ENCODE data around the gene CEP112.

Gene CEP112

DNA sequence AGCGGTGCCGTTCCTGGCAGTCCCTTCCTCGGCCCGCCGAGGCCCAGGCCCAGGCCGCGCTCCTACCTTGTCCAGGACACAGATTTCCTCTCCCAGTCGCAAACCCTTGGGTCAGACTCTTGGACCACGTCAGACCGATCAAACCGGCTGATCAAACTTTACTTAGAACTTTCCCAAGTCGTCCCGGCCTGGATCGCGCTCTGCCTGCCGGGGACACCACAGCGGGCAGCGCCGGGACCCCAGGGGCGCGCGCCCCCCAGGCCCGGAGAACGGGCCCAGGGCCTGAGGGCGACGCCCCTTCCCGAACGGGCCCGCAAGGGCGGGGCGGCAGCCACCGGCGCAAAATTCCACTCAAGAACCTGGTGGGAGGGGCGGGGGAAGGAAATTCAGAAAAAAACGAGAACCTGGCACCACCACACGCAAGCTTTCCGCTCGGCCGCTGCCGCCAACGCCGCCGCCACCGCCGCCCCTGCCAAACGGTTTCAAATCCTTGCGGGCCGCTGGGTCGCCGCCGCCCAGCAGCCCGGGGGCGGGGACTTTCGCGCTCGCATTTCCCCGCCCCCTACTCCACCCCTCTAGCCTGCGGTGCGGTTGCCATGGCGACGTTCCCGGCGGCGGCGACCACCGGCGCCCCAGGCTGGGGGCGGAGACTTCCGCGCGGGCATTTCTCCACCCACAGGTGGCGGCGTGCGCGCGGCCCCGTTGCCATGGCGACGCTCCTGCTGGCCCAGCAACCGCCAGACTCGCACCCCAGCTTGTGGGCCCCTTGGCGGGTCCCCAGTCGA, at the start of gene CEP112:
CEP112 (minus strand) TSS at position 541 of the 785 bp plus-strand sequence.
- no peak for TF ChIP-seq GATA3 (IDR thresholded peaks at IDR 0.05; ENCODE audit: low read depth, low read length)
- no peak for TF ChIP-seq GATA2 (IDR thresholded peaks at IDR 0.05; ENCODE audit: low read depth, low read length)

DNA sequence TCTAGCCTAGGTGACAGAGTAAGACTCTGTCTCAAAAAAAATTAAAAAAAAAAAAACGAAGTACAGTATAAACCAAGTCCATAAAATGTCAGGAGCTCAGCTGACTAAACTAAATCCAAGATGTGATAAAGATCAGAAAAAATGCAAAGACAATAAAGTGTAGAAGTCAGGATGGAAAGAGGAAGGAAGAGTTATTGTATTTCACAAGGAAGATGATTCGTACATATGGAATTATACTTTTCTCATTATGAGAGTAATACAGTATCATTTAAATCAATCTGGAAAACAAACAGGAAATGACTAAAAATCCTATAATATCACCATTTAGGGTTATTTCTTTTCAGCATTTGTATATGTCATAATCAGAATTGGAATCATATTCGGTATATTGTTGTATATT, 48.7 kb upstream of the CEP112 start:
- no peak for TF ChIP-seq GATA2 (IDR thresholded peaks at IDR 0.05; ENCODE audit: low read depth, low read length)
- no peak for TF ChIP-seq GATA3 (IDR thresholded peaks at IDR 0.05; ENCODE audit: low read depth, low read length)

DNA sequence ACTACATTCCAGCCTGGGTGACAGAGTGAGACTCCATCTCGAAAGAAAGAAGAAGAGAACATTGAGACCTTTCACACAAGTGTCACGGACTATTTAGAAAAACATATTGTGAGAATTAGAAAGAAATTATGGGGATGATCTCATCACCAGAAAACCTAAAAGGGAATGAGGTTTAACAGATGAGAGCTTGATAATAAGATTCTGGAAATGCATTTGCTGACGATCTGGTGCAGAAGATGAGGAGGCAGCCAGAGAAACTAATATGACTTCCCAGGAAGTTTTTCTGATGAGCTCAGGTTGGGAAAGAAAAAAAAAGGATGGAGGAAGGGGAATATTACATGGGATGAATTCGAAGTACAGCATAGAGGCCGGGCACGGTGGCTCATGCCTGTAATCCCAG, 48.1 kb upstream of the CEP112 start:
- TF ChIP-seq GATA2 (IDR thresholded peaks at IDR 0.05; ENCODE audit: low read depth, low read length) (no peak), GATA3 (IDR thresholded peaks at IDR 0.05; ENCODE audit: low read depth, low read length) (no peak)

DNA sequence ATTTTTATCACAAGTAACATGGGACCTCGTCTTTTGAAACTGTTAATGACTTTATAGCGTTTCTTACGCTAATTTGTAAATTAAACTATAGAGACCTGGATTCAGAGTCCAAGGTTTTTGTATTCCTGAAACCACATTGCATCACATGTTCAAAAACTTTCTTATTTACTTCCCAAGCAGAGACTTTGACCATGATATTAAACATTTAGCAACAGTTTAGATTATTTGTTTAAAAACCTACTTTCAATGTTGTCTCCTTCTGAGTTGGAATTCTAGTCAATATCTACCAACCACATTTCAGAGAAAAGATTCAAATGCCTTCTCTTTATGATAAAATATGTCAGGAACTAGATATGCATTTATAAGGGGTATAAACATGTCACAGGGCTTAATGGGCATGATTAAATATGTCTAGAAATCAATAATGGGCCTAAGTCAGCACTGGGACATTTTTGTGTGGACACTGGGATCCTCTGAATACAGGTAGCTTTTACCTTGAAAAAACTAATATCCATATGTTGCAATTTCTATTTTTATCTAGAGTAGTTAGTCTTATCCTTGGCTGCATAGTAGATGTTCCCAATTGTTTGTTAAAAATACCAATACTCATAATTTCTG, 43.6 kb upstream of the CEP112 start:
- no peak for TF ChIP-seq GATA3 (IDR thresholded peaks at IDR 0.05; ENCODE audit: low read depth, low read length)
- no peak for TF ChIP-seq GATA2 (IDR thresholded peaks at IDR 0.05; ENCODE audit: low read depth, low read length)

DNA sequence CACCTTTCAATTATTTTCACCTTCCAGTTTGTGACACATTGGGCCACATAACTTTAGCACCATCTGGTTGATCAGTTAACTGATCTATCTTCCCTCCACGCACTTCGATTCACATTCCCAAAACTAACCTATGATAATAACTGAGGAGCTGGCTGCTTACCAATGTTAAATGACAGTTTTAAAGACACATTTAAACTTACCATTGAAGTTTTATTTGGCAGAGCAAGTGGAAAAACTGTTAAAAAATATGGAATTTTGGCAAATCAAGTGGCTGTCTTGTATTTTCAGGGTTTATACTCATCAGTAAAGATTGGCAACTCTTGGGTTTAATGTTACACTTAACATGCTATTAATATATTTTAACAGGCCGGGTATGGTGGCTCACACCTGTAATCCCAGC, 42.7 kb upstream of the CEP112 start:
- TF ChIP-seq GATA3 (IDR thresholded peaks at IDR 0.05; ENCODE audit: low read depth, low read length), result no peak
- TF ChIP-seq GATA2 (IDR thresholded peaks at IDR 0.05; ENCODE audit: low read depth, low read length), result no peak

DNA sequence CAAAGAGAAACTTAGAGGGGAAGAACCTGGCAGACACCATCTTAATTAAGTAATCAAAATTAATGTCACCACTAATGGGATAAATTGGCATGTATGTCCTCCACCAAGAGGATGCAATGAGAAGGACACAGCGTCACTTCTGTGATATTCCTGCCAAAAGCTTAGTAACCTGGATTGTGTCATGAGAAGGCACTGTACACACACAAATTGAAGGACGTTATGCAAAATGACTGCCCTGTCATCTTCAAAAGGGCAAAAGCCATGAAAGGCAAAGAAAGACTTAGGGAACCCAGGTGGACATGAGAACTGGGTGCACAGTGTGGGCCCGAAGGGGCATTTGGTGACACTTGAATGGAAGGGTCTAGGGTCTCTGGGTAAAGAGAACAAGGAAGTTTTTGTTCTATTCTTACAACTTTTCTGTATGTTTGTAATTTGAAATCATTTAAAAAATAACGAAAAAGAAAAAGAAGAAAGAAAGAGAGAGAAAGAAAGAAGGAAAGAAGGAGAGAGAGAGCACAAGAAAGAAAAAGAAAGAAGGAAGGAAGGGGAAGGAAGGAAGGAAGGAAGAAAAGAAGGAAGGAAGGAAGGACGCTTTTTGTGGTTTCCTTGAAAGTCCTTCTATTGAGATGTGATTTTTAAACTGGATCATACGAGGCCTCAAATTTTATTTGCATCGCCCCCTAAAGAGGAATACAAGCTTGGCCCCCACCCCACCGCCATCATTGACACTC, 41.3 kb upstream of the CEP112 start:
- TF ChIP-seq GATA3 (IDR thresholded peaks at IDR 0.05; ENCODE audit: low read depth, low read length) (no peak), GATA2 (IDR thresholded peaks at IDR 0.05; ENCODE audit: low read depth, low read length) (no peak)

DNA sequence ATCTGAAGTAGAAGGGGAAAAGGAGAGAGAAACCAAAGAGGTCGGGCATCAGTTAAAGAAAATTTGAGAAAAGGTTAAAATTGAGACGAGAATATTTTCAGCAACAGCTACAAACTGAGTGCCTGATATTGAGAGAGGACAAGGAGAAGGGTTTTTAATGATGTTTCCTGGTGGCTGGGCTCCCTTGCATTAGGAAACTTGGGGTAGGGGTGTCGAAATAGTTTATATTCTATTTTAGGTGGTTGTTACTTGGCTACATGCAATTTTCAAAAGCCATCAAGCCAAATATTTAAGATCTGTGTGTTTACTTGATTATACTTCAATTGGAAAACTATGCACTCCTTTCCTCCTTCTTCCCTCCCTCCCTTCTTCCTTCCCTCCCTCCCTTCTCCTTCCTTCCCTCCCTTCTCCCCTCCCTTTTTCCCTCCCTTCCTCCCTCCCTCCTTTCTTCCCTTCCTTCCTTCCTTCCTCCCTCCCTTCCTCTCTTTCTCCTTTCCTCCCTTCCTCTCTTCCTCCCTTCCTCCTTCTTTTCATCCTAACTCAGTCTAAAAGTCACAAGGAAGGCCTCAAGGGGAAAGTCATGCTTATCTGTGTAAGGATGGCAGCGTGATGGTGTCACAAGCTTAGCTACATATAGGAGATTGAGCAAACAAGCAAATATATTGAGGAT, 39.1 kb upstream of the CEP112 start:
- no peak for TF ChIP-seq GATA3 (IDR thresholded peaks at IDR 0.05; ENCODE audit: low read depth, low read length)
- no peak for TF ChIP-seq GATA2 (IDR thresholded peaks at IDR 0.05; ENCODE audit: low read depth, low read length)

DNA sequence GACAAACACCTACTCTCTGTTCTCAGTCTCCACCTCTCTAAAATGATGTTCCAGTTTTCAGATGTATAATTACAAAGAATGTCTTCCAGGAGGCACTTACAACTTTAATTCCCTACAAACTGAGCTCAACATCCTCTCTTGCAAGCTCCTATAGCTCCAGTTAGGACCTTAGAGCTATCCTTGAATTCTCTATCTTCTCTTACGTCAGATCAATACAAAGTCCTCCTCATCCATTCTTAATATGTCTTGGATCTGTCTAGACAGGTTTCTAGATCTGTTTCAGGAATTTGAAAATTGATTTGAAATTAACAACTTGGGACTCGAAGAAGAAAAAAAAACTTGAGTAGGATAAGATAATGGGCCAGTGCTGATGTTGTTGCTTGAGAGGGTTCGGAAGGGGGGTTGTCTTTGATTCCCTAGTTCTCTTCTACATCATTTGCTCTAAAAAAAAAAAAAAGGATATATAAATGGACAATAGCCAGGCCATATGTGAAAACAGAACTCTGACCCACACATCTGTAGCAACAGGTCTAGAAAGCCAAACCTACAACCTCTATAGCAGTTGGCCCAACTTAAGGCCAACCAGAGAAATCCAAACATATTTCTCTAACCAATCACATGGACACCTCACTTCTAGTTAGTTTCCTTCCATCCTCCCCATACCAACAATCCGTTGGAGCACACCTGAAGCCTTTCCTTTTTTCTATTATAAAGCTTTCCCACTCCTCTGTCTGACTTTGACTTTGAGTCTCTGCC, 38.0 kb upstream of the CEP112 start:
- TF ChIP-seq GATA2 (IDR thresholded peaks at IDR 0.05; ENCODE audit: low read depth, low read length), result no peak

DNA sequence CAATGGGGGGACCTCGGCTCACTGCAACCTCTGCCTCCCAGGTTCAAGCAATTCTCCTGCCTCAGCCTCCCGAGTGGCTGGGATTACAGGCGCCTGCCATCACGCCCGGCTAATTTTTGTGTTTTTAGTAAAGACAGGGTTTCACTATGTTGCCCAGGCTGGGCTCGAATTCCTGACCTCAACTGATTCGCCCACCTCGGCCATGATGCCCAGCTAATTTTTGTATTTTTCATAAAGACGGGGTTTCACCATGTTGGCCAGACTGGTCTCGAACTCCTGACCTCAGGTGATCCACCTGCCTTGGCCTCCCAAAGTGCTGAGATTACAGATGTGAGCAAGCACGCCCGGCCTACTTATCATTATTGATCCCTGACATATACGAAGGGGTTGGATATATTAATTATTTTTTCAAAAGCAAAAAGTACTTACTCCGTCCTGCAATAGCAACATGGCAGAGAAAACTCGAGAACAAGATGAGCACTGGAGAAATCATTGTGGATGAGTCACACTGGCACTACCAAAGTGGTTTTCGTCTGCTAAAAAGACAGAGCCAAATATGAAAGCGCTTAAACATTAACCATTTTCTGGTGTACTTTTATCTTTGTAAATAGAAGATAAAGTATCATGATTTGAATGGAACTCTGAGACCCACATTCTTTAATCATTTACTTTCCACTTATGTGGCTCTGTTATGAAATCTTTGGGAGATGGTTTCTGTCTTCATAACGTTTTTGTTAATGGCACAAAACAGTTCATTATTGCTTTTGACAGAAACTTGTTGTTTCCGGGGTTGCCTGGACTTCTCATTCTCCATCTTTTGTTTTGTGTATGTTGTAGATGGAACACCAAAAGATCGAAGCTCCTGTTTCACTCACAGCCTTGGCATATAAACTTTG, 37.2 kb upstream of the CEP112 start, which contains the start of gene APOH:
APOH (minus strand) TSS at position 529 of the 896 bp plus-strand sequence; CDS start at position 493, 36 bp downstream.
- TF ChIP-seq GATA2 (IDR thresholded peaks at IDR 0.05; ENCODE audit: low read depth, low read length), result no peak
- TF ChIP-seq GATA3 (IDR thresholded peaks at IDR 0.05; ENCODE audit: low read depth, low read length), result no peak

DNA sequence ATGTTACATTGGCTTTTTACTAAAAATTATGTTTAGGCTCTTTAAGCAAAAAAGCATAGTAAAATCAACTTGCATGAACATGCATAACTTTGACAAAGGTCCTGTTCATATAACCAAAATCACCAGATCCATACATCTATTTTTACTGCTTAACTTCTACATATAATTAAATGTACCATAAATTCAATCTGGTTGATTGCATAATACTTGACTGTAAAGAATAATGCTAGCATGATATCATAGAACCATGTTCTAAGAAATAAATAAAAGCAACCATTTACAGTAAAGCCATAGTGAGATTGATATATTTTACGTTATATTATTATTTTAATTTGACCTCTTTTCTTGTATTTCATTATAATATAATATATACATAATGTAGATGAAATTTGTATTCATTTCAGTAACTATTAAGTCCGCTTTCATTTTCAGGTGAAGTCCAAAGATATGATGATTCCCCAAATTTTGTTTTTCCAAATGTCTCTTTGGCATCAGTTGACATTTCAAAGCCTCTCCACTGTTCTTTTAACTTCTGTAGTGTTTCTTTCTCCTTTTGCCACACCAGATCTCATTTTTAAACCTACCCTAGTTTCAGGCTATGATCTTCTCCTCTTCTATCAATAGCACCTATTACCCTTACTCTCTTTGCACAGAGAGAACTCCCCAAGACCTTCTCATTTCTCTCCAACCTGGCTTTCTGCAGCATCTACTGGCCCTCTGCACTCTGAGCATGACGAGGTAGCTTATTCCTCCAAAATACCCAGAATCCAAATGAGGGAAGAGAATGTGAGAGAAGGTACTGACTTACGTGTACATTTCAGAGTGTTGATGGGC, 35.5 kb upstream of the CEP112 start:
- TF ChIP-seq GATA3 (IDR thresholded peaks at IDR 0.05; ENCODE audit: low read depth, low read length) (no peak), GATA2 (IDR thresholded peaks at IDR 0.05; ENCODE audit: low read depth, low read length) (no peak)

DNA sequence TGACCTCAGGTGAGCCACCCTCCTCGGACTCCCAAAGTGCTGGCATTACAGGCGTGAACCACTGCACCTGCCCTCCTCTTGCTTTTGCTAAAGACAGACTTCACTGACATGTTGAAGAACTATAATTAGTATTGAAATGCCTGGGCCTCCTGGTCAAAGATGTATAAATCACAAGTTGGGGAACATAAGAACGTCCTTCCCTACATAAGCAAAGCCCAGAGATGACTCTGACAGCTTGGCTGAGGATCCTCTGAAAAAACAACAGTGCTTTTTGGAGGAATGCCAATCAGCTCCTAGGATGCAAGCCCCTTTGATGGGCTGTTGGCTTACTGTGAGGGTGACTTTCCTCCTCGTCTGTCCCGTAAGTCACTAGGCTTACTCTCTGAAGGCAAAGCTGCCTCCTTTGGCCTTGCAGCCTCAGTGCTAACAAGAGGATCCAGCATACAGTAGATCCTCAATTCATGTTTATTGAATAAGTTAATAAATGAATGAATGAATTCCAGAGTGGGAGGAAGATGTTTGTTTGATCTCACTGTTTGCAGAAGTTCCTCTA, 30.9 kb upstream of the CEP112 start:
- TF ChIP-seq GATA3 (IDR thresholded peaks at IDR 0.05; ENCODE audit: low read depth, low read length) (no peak), GATA2 (IDR thresholded peaks at IDR 0.05; ENCODE audit: low read depth, low read length) (no peak)
